Measurements from ENCODE around the gene CFAP157. TPM values are rescaled to one million over a fixed set of nuclear protein-coding genes. Genes with fewer than 3 reads are reported as not detected.
A peak's percentile ranks its signal among the peaks of the same experiment; 100 is the strongest.

CFAP157 gene
- total and polyA plus RNA-seq, 9 donors: 0.22 to 99.0 (median 3.5) TPM

DNA sequence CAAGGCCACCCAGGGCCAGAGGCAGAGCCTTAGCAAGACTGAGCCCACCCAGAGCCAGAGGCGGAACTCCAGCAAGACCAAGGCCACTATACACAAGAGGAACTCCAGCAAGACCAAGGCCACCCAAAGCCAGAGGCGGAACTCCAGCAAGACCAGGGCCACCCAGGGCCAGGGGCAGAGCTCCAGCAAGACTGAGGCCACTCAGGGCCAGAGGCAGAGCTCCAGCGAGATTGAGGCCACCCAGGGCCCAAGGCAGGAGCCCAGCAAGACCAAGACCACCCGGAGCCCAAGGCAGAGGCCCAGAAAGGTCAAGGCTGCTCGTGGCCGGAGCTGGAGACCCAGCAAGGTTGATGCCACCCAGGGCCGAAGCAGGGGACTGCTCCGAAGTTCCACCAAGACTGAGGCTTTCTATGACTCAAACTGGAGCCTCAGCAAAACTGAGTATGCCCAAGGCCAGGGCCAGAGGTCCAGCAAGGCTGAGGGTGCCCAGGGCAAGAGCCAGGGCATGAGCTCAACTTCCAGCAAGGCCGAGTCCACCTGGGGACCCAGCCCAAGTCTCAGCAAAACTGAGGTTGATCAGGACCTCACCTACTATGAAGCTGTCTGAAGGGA lies 24.1 kb downstream of the CFAP157 start:
- 65 to 80% (median 73%) methylated on average over 9 of the region's 9 CpGs for WGBS, 3 donors
- peaks cover 6% of the 10 kb centered on the region for H3K4me1 ChIP-seq (ENCODE audit: insufficient read depth)
- TF ChIP-seq EP300 (IDR thresholded peaks at IDR 0.05): no peak
- TF ChIP-seq POLR2A (IDR thresholded peaks at IDR 0.05): no peak
- intact Hi-C loops (cut with DNase I): loop anchor here in 3 of 4 donors (5.0 kb wide), 2 partner anchors 139 to 144 kb away; no protein-coding TSS in a partner anchor
- H3K4me3 ChIP-seq: no peak overlapping the region
- no peaks in the 10 kb centered on the region for H3K27me3 ChIP-seq
- no peaks in the 10 kb centered on the region for H3K36me3 ChIP-seq
- DNase-seq: no peak
- no peak overlapping the region for H3K27ac ChIP-seq
- no peaks in the 10 kb centered on the region for H3K9me3 ChIP-seq

DNA sequence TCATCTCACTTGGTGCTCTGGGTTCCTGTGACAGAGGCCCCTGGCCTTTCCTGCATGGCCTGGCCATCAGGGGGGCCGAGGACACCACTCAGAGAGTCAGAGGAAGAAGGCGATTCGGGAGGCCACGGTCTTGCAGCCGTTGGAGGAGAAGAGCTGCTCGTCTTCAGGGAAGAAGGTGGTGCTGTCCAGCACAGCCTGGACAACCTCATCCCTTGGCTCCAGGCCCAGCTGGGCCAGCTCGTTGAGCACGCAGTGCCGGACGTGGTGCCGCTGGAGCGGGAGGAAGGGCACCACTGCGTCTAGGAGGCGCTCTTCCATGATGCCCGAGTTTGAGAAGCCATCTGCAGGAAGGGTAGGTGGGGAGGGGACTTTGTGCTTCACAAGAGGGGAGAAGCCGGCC lies 25.1 kb downstream of the CFAP157 start:
- H3K27me3 ChIP-seq: no peaks in the 10 kb centered on the region
- no peak for DNase-seq
- H3K36me3 ChIP-seq: no peaks in the 10 kb centered on the region
- H3K4me3 ChIP-seq: no peak overlapping the region
- intact Hi-C loops (cut with DNase I): loop anchor here (2.0 to 5.0 kb wide), 3 partner anchors 140 to 145 kb away; no protein-coding TSS in a partner anchor
- TF ChIP-seq POLR2A (IDR thresholded peaks at IDR 0.05) (no peak), EP300 (IDR thresholded peaks at IDR 0.05) (no peak)
- TF ChIP-seq, protein P1, sequence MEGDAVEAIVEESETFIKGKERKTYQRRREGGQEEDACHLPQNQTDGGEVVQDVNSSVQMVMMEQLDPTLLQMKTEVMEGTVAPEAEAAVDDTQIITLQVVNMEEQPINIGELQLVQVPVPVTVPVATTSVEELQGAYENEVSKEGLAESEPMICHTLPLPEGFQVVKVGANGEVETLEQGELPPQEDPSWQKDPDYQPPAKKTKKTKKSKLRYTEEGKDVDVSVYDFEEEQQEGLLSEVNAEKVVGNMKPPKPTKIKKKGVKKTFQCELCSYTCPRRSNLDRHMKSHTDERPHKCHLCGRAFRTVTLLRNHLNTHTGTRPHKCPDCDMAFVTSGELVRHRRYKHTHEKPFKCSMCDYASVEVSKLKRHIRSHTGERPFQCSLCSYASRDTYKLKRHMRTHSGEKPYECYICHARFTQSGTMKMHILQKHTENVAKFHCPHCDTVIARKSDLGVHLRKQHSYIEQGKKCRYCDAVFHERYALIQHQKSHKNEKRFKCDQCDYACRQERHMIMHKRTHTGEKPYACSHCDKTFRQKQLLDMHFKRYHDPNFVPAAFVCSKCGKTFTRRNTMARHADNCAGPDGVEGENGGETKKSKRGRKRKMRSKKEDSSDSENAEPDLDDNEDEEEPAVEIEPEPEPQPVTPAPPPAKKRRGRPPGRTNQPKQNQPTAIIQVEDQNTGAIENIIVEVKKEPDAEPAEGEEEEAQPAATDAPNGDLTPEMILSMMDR (IDR thresholded peaks at IDR 0.05): no peak
- WGBS, 3 donors: 58 to 70% (median 64%) methylated on average over 13 to 16 of the region's 16 CpGs
- no peaks in the 10 kb centered on the region for H3K9me3 ChIP-seq
- H3K4me1 ChIP-seq (ENCODE audit: insufficient read depth): peaks cover 6% of the 10 kb centered on the region
- H3K27ac ChIP-seq: no peak overlapping the region

DNA sequence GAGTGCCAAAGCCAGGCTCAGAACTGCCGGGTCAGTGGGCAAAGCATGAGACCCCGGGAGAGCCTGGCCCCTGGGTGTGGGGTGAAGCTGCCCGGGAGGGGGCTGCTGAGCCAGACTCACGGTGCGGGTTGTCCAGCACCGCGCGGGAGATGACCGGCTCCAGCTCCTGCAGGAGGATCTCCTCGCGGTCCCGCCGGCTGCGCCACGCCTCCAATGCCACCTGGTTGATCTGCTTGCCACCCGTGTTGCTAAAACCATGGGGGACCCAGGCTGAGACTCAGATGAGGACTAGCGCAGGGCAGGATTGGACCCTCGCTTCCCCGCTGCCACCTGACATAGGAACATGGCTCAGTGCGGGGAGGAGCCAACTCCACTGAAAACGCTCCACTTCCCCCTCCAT lies 25.7 kb downstream of the CFAP157 start:
- H3K4me1 ChIP-seq (ENCODE audit: insufficient read depth): peaks cover 6% of the 10 kb centered on the region
- intact Hi-C loops (cut with DNase I): loop anchor here (2.0 to 5.0 kb wide), 3 partner anchors 140 to 145 kb away; no protein-coding TSS in a partner anchor
- TF ChIP-seq EP300 (IDR thresholded peaks at IDR 0.05) (no peak), POLR2A (IDR thresholded peaks at IDR 0.05) (no peak)
- TF ChIP-seq, protein P1 (IDR thresholded peaks at IDR 0.05): no peak
- no peaks in the 10 kb centered on the region for H3K27me3 ChIP-seq
- no peak overlapping the region for H3K4me3 ChIP-seq
- WGBS, 3 donors: 87 to 92% (median 92%) methylated on average over 21 of the region's 21 CpGs
- no peaks in the 10 kb centered on the region for H3K9me3 ChIP-seq
- DNase-seq: no peak
- no peak overlapping the region for H3K27ac ChIP-seq
- H3K36me3 ChIP-seq: no peaks in the 10 kb centered on the region

GRCh38 chr9:127733614-127734013 lies 26.8 kb downstream of the CFAP157 start:
- peaks cover 6% of the 10 kb centered on the region for H3K4me1 ChIP-seq (ENCODE audit: insufficient read depth)
- DNase-seq: no peak
- 76 to 92% (median 88%) methylated on average over 2 of the region's 2 CpGs for WGBS, 3 donors
- no peaks in the 10 kb centered on the region for H3K9me3 ChIP-seq
- no peaks in the 10 kb centered on the region for H3K27me3 ChIP-seq
- intact Hi-C loops (cut with DNase I): loop anchor here (2.0 to 5.0 kb wide), 6 partner anchors 51 to 187 kb away; no protein-coding TSS in a partner anchor
- no peak overlapping the region for H3K27ac ChIP-seq
- TF ChIP-seq, protein P1 (IDR thresholded peaks at IDR 0.05): no peak
- no peak for TF ChIP-seq EP300 (IDR thresholded peaks at IDR 0.05)
- TF ChIP-seq POLR2A (IDR thresholded peaks at IDR 0.05): no peak
- H3K4me3 ChIP-seq: no peak overlapping the region
- no peaks in the 10 kb centered on the region for H3K36me3 ChIP-seq

- intact Hi-C loops (cut with DNase I): loop anchor here (2.0 to 5.0 kb wide), 5 partner anchors 51 to 187 kb away; no protein-coding TSS in a partner anchor
- Histone ChIP-seq H3K36me3 (no peaks in the 10 kb centered on the region), H3K4me1 (ENCODE audit: insufficient read depth) (peaks cover 6% of the 10 kb centered on the region), H3K9me3 (no peaks in the 10 kb centered on the region), H3K27ac (peak overlapping the region; percentile 80 to 88), H3K4me3 (peak overlapping the region; percentile 88), H3K27me3 (no peaks in the 10 kb centered on the region)
- 23 to 35% (median 25%) methylated on average over 22 of the region's 22 CpGs for WGBS, 3 donors
- TF ChIP-seq EP300 (IDR thresholded peaks at IDR 0.05) (no peak), POLR2A (IDR thresholded peaks at IDR 0.05) (no peak)
- TF ChIP-seq, protein P1 (IDR thresholded peaks at IDR 0.05): no peak
- peak in 1 of 5 donors; percentile 53 for DNase-seq
Observed at GRCh38 chr9:127734247-127734746, 27.5 kb downstream of the CFAP157 start.
